Nephron progenitor cell (in vitro differentiated cells): ENCODE results near the gene NUP35.

Experiments
- DNase-seq: peaks from one replicate; pipeline ENCODE4 v3.0.0; 2021
- H3K27ac Mint-ChIP-seq: 2 replicates; pipeline ENCODE4 v1.8.0; 2021; ENCODE audit warnings: mild to moderate bottlenecking, moderate library complexity, mixed read lengths
- H3K27me3 Mint-ChIP-seq: 2 replicates; pipeline ENCODE4 v1.8.0; 2021; ENCODE audit warnings: mild to moderate bottlenecking, low read depth, mixed read lengths; ENCODE audit not compliant: poor library complexity
- H3K36me3 Mint-ChIP-seq: 2 replicates; pipeline ENCODE4 v1.8.0; 2021; ENCODE audit warnings: low read depth, mixed read lengths
- H3K4me1 Mint-ChIP-seq: 2 replicates; pipeline ENCODE4 v1.8.0; 2021; ENCODE audit warnings: mixed read lengths
- H3K4me3 Mint-ChIP-seq: 2 replicates; pipeline ENCODE4 v1.8.0; 2021; ENCODE audit warnings: mild to moderate bottlenecking, moderate library complexity, mixed read lengths
- H3K9me3 Mint-ChIP-seq: 2 replicates; pipeline ENCODE4 v1.8.0; 2021; ENCODE audit warnings: mild to moderate bottlenecking, moderate library complexity, mixed read lengths
- CTCF ChIP-seq: fragments of 200-600 bp; sonication (generic); IDR thresholded peaks from 2 replicates; pipeline ENCODE4 v1.5.0; 2021; ENCODE audit warnings: antibody characterized with exemption

The NUP35 gene

GRCh38 chr2:183186296-183186695 is 62.1 kb downstream of the NUP35 start:
- no peak for DNase-seq
- Mint-ChIP-seq H3K9me3 (peaks cover 30% of the 10 kb centered on the region), H3K4me3 (no peak overlapping the region), H3K36me3 (peaks cover 83% of the 10 kb centered on the region), H3K27me3 (no peaks in the 10 kb centered on the region), H3K27ac (no peak overlapping the region), H3K4me1 (no peaks in the 10 kb centered on the region)
- no peak for TF ChIP-seq CTCF

GRCh38 chr2:183186766-183187165 is 62.5 kb downstream of the NUP35 start:
- no peak for TF ChIP-seq CTCF
- H3K4me1 Mint-ChIP-seq: no peaks in the 10 kb centered on the region
- DNase-seq: no peak
- H3K36me3 Mint-ChIP-seq: peaks cover 78% of the 10 kb centered on the region
- no peak overlapping the region for H3K27ac Mint-ChIP-seq
- peaks cover 26% of the 10 kb centered on the region for H3K9me3 Mint-ChIP-seq
- no peak overlapping the region for H3K4me3 Mint-ChIP-seq
- no peaks in the 10 kb centered on the region for H3K27me3 Mint-ChIP-seq

GRCh38 chr2:183192343-183192742 is 68.1 kb downstream of the NUP35 start:
- Mint-ChIP-seq H3K9me3 (no peaks in the 10 kb centered on the region), H3K27me3 (no peaks in the 10 kb centered on the region), H3K4me1 (no peaks in the 10 kb centered on the region), H3K4me3 (no peak overlapping the region), H3K36me3 (peaks cover 29% of the 10 kb centered on the region), H3K27ac (no peak overlapping the region)
- DNase-seq: no peak
- TF ChIP-seq CTCF: no peak

GRCh38 chr2:183193904-183194303 is 69.7 kb downstream of the NUP35 start:
- no peak for DNase-seq
- no peaks in the 10 kb centered on the region for H3K4me1 Mint-ChIP-seq
- no peak overlapping the region for H3K27ac Mint-ChIP-seq
- H3K27me3 Mint-ChIP-seq: no peaks in the 10 kb centered on the region
- peaks cover 2% of the 10 kb centered on the region for H3K9me3 Mint-ChIP-seq
- peaks cover 29% of the 10 kb centered on the region for H3K36me3 Mint-ChIP-seq
- no peak overlapping the region for H3K4me3 Mint-ChIP-seq
- no peak for TF ChIP-seq CTCF

- no peaks in the 10 kb centered on the region for H3K4me1 Mint-ChIP-seq
- DNase-seq: no peak
- peaks cover 31% of the 10 kb centered on the region for H3K36me3 Mint-ChIP-seq
- H3K27ac Mint-ChIP-seq: no peak overlapping the region
- no peak for TF ChIP-seq CTCF
- no peak overlapping the region for H3K4me3 Mint-ChIP-seq
- H3K27me3 Mint-ChIP-seq: no peaks in the 10 kb centered on the region
- peaks cover 4% of the 10 kb centered on the region for H3K9me3 Mint-ChIP-seq
Measured at GRCh38 chr2:183195397-183195796, 71.2 kb downstream of the NUP35 start.

GRCh38 chr2:183195998-183196409 is 71.8 kb downstream of the NUP35 start:
- no peaks in the 10 kb centered on the region for H3K27me3 Mint-ChIP-seq
- H3K4me3 Mint-ChIP-seq: no peak overlapping the region
- H3K4me1 Mint-ChIP-seq: no peaks in the 10 kb centered on the region
- no peak for TF ChIP-seq CTCF
- no peak for DNase-seq
- H3K36me3 Mint-ChIP-seq: peaks cover 31% of the 10 kb centered on the region
- peaks cover 4% of the 10 kb centered on the region for H3K9me3 Mint-ChIP-seq
- H3K27ac Mint-ChIP-seq: no peak overlapping the region
